Astrocyte (in vitro differentiated cells and primary cell): ENCODE results near the gene DESI1.

Source experiments
- CTCF ChIP-seq: IDR thresholded peaks from 2 replicates; pipeline ENCODE4 v1.5.1; 2011; ENCODE audit warnings: low read depth, mild to moderate bottlenecking, inconsistent platforms, low read length, moderate library complexity; ENCODE audit not compliant: insufficient read depth
- EZH2 ChIP-seq: IDR thresholded peaks from 2 replicates; pipeline ENCODE4 v1.6.1; 2012; ENCODE audit warnings: mild to moderate bottlenecking, low read length, inconsistent platforms; ENCODE audit not compliant: insufficient read depth

- TF ChIP-seq CTCF (no peak), EZH2 (no peak)
These were observed 40.9 kb upstream of the DESI1 start for GRCh38 chr22:41661713-41662112.
